A549 (cell line): ENCODE measurements around the gene U2SURP.

ENCODE experiments used
- CBX8 ChIP-seq: fragments of 200-600 bp; sonication (generic); IDR thresholded peaks from 2 replicates; pipeline ENCODE4 v1.6.1; 2016
- CTCF ChIP-seq: fragments of >200 bp; sonication (Bioruptor Twin); formaldehyde crosslinking; IDR thresholded peaks from 3 replicates; pipeline ENCODE4 v1.5.1; 2016
- MAFK ChIP-seq: fragments of 450-650 bp; IDR thresholded peaks from 2 replicates; pipeline ENCODE4 v1.6.1; 2014; ENCODE audit not compliant: partially characterized antibody
- MAX ChIP-seq: IDR thresholded peaks from 2 replicates; pipeline ENCODE4 v1.6.1; 2012
- MYC ChIP-seq: IDR thresholded peaks from 2 replicates; pipeline ENCODE4 v1.6.1; 2012; ENCODE audit warnings: mild to moderate bottlenecking, inconsistent platforms, low read length, improper control_type of control experiment, borderline replicate concordance
- REST ChIP-seq: fragments of 200-600 bp; sonication (generic); IDR thresholded peaks from 2 replicates; pipeline ENCODE4 v1.6.1; 2016; ENCODE audit warnings: antibody characterized with exemption, mild to moderate bottlenecking, moderate library complexity
- ZC3H11A ChIP-seq: fragments of 450-650 bp; IDR thresholded peaks from 2 replicates; pipeline ENCODE4 v1.6.1; 2014; ENCODE audit warnings: antibody characterized with exemption, mild to moderate bottlenecking
- TF ChIP-seq, protein P1 (sequence below): fragments of 450-650 bp; IDR thresholded peaks from 2 replicates; pipeline ENCODE4 v1.6.1; 2014; ENCODE audit warnings: antibody characterized with exemption

DNA sequence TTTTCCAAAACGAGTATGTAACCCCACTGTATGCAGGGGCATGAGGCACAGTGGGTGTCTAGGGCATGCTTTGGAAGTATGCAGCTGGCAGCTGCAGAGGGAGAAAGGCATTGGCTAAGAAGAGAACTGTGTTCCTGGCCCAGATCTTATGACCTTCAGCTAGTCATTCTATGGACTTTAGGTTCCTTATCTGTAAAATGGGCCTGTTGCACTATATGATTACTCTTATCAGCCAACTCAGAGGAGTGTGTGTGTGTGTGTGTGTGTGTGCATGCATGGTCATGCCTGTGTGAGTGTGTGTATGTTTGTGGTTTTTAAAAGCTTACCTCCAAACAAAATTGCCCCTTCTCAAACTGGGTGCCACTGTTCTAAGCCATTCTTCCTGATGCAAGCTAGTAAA, 90.8 kb downstream of the U2SURP start:
- TF ChIP-seq MYC (no peak), MAFK (no peak), CBX8 (no peak), CTCF (no peak), REST (no peak), MAX (no peak), ZC3H11A (no peak)
- TF ChIP-seq, protein P1, sequence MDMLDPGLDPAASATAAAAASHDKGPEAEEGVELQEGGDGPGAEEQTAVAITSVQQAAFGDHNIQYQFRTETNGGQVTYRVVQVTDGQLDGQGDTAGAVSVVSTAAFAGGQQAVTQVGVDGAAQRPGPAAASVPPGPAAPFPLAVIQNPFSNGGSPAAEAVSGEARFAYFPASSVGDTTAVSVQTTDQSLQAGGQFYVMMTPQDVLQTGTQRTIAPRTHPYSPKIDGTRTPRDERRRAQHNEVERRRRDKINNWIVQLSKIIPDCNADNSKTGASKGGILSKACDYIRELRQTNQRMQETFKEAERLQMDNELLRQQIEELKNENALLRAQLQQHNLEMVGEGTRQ = no peak
